Measurements from ENCODE around the gene NPM3.
"Not testable (repeated sequence)": the region's sequence is repeated elsewhere in the genome, so short reads cannot be mapped to it uniquely, and the experiment has no call there.

The NPM3 gene

DNA sequence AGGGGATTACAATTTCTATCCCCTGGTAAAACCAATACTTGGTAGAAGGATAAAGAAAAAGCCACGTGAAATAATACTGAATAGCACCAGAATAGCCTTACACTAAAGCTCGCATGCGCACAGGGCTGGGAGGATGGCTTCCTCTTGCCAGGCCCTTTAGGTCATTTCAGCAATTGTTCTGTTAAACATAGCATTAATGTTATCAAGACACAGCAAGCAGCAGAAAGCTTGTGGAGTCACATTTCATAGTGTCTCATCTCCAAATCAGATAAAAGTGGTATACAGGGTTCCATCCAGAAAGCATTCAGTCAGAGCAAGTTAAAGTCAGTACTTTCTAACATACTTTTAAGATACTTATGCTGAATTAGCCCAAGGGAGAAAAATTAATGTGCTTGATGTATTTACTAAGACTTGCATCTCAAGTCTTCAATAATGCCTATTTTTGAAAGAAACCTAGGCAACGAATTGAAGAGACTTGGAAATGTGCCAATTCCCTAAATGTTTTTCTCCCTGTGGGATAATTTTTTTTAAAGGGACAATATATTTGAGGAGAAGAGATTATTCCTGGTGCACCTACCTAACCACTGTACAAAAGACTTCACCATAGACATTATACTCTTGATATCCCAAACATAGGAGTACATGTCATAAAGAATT lies 14.3 kb upstream of the NPM3 start:
- H3K4me3 ChIP-seq (ENCODE audit: low read length): no peak overlapping the region
- DNase-seq (ENCODE audit: low read depth): no peak
- TF ChIP-seq, protein P1, sequence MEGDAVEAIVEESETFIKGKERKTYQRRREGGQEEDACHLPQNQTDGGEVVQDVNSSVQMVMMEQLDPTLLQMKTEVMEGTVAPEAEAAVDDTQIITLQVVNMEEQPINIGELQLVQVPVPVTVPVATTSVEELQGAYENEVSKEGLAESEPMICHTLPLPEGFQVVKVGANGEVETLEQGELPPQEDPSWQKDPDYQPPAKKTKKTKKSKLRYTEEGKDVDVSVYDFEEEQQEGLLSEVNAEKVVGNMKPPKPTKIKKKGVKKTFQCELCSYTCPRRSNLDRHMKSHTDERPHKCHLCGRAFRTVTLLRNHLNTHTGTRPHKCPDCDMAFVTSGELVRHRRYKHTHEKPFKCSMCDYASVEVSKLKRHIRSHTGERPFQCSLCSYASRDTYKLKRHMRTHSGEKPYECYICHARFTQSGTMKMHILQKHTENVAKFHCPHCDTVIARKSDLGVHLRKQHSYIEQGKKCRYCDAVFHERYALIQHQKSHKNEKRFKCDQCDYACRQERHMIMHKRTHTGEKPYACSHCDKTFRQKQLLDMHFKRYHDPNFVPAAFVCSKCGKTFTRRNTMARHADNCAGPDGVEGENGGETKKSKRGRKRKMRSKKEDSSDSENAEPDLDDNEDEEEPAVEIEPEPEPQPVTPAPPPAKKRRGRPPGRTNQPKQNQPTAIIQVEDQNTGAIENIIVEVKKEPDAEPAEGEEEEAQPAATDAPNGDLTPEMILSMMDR (conservative IDR thresholded peaks at IDR 0.05; ENCODE audit: low read depth, low read length): no peak

DNA sequence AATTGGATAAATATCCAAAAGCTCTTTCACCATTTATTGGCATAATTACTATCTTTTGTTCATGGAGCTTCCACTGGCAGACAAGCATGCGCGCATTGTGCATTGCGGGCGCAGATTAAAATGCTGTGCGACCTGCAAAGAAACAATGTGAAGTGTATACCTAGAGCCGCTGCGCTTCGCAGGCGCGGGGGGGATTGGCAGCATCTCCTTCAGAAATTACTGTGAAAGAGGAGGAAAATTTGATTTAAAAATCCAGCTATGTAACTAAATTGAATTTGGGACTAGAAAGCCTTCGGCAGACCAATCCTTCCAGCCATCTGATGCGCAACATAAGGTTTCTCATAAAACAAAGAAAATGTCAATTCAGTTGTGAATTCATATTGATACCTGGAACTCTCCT lies 10.3 kb upstream of the NPM3 start:
- TF ChIP-seq, protein P1 (conservative IDR thresholded peaks at IDR 0.05; ENCODE audit: low read depth, low read length): no peak
- H3K4me3 ChIP-seq (ENCODE audit: low read length): no peak overlapping the region
- DNase-seq (ENCODE audit: low read depth): no peak

DNA sequence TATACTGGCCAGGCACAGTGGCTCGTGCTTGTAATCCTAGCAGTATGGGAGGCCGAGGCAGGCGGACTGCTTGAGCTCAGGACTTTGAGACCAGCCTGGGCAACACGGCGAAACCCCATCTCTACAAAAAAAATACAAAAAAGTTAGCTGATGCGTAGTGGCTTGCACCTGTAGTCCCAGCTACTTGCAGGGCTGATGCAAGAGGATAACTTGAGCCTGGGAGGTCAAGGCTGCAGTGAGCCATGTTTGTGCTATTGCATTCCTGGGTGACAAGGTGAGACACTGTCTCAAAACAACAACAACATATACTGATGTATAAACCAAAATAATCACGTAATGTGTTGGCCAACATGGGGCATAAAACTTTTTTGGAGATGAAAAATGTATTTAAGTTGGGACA lies 6.4 kb upstream of the NPM3 start:
- DNase-seq (ENCODE audit: low read depth): no peak
- TF ChIP-seq, protein P1 (conservative IDR thresholded peaks at IDR 0.05; ENCODE audit: low read depth, low read length): no peak
- no peak overlapping the region for H3K4me3 ChIP-seq (ENCODE audit: low read length)

DNA sequence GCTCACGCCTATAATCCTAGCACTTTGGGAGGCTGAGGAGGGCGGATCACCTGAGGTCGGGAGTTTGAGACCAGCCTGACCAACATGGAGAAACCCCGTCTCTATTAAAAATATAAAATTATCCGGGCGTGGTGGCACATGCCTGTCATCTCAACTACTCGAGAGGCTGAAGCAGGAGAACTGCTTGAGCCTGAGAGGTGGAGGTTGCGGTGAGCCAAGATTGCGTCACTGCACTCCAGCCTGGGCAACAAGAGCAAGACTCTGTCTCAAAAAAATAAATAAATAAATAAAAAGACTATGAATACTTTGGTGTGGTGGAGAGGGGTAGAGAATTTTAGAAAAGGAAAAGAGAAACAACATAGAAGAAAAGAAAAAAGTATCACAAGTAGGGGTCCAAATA lies 6.0 kb upstream of the NPM3 start:
- not testable (repeated sequence) for H3K4me3 ChIP-seq (ENCODE audit: low read length); DNase-seq (ENCODE audit: low read depth)

DNA sequence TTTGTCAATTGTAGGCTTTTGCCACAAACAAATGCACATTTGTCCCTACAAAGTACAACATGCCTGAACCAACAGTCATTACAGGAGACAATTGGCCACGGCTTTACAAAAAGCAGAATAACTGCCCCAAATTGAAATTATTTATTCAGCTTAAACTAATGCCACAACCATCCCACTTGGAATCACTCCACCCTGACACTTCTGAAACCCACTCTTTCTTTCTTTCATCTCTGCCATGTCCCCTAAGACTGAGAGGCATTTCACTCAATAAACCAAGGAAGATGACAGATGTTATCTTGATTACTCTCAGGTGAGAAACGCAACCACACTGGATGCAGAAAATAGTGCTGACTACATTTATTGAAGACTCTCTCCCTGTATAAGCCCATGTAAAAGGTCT lies 2.6 kb upstream of the NPM3 start:
- no peak overlapping the region for H3K4me3 ChIP-seq (ENCODE audit: low read length)
- TF ChIP-seq, protein P1 (conservative IDR thresholded peaks at IDR 0.05; ENCODE audit: low read depth, low read length): no peak
- no peak for DNase-seq (ENCODE audit: low read depth)

DNA sequence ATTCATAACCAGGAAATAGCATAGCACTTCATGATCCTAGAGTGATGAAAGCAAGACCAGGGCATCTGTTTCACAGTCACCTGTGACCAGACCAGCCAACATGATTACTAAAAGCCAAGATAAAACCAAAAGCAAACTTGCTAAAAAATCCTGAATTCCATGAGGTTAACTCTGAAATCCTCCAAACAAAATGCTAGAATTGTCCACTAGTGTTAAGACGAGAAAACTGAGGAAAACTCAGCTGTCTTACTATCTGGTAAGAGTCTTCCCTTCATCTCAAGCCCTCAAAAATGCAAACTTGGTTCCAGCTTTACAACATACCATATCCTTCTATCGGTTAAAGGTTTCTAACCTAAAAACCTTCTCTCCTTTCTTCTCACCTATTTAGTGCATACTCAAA lies 1.3 kb upstream of the NPM3 start:
- TF ChIP-seq, protein P1 (conservative IDR thresholded peaks at IDR 0.05; ENCODE audit: low read depth, low read length): no peak
- DNase-seq (ENCODE audit: low read depth): no peak
- H3K4me3 ChIP-seq (ENCODE audit: low read length): no peak overlapping the region

DNA sequence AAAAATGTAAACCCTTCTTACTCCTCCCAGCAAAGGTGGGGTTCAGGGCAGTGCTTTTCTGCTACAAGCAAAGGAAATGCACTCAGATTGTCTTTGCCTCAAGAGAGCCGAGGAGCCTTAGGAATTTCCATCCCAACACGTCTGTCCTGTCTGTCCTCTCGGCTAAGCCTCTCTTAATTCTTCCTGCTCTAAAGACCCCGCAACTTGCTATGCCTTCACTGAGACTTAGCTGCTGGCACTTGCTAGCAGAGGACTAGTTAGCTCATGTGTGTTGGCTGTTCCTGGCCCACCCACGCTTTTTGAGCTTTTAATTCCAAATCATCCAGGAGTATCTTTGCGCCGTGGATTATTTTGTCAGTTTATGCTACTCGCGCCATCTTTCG lies 481 bp upstream of the NPM3 start:
- DNase-seq (ENCODE audit: low read depth): no peak
- H3K4me3 ChIP-seq (ENCODE audit: low read length): peak overlapping the region; percentile 87
- TF ChIP-seq, protein P1 (conservative IDR thresholded peaks at IDR 0.05; ENCODE audit: low read depth, low read length): no peak

All from retinal pigment epithelial cell (primary cell).